GM19455 (cell line): ENCODE measurements around the gene SLC11A2.
"Not testable (repeated sequence)": the region's sequence is repeated elsewhere in the genome, so short reads cannot be mapped to it uniquely, and the experiment has no call there.

Experiments used
- ATAC-seq: cut with Tn5 transposase; IDR thresholded peaks from one replicate; pipeline ENCODE4 v1.9.1; 2021; ENCODE audit not compliant: unreplicated experiment

SLC11A2 gene

DNA sequence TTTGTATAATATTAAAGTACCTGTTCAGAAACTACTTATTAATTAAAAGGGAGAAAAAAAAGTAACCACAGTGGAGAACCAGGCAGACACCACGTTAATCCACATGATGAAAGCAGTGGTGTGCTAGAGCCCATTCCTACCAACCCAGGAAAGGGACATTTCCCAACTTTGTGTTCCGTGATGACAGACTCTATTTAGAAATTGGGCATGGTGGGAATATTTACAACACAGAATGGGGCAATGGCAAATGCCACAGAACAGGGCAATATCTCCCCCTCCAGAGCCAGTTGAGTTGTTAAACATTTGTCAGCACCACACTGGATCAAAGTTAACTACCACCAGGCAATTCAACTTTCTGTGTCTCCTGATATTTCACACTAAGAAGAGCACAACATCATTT is 75.1 kb downstream of the SLC11A2 start:
- ATAC-seq, result no peak

DNA sequence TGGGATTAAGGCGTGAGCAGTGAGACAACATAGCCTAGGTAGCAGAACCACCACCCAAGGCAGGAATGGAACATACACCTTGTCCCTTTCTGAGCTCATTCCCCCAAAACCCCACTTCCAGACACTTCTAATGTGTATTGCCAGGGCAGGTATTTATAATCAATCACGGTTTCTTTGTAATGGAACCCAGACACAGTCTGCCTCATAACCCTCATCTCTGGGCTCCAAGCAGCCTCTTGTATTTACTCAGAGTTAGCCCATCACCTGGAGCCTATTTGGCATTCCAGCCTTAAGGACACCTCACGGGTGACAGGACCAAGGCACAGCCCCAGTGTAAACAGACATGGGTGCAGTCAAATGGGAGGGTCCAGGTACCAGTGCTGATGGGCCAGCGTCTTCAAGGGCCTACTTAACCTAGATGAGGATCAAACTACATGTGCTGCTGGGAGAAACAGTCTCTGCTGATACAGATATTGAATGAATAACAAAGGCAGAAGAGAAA is 76.3 kb downstream of the SLC11A2 start:
- no peak for ATAC-seq

DNA sequence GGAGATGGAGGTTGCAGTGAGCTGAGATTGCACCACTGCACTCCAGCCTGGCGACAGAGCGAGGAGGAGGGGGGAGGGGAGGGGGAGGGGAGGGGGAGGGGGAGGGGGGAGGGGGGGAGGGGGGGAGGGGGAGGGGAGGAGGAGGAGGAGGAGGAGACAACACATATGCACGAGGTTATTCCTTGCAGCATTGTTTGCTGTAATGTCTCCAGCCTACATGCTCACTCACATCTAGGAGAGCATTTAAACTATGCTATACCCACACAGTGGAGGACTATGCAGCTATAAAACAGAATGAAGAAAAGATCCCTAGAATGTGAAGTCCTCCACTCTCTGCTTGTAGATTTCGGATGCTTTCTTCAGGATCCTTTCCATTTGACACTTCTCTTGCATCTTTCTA is 77.4 kb downstream of the SLC11A2 start:
- ATAC-seq, result no peak

DNA sequence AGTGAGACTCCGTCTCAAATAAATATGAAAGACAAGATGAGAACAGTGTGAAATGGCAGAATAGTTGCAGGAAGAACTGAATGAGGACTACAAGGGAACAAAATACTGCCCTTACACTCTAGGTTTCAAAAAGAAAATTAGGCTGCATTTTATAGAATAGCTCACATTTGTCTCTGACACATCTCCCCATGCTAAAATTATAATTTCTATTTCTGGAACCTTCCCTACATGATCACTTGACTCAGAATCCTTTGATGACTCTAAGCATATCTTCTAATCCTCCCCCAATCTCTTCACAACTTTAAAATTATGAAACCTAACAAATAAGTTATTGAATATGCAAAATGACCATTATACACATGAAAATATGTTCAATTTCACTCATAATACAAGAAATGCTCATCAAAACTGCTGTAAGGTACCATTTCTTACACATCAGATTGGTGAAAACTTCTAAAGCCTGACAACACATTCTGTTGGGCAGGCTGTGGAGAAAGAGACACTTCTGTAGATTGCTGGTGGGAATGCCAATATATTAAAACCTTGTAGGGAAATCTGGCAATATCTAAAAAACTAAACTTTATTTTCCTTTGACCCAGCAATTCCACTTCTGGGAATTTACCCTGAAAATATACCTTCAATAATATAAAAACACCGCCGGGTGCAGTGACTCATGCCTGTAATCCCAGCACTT is 78.1 kb downstream of the SLC11A2 start:
- ATAC-seq, result no peak

DNA sequence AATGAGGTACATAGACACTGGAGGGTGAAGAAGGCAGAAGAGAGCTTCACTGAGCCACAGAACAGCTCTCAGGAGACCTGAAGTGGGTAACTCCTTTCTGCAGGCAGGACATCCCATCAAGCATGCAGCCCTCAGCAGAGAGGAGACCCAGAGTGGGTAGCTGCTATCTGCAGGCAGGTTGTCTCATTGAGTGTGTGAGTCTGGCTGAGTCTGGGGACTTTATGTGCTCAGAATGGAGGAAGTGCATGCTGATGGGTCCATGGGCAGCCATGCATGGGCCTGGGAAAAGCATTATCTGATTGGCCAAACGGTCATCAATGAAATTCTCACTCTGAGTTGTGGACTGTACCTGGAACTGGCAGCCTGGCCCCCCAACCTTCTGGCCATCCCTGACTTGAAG is 88.5 kb downstream of the SLC11A2 start:
- no peak for ATAC-seq

DNA sequence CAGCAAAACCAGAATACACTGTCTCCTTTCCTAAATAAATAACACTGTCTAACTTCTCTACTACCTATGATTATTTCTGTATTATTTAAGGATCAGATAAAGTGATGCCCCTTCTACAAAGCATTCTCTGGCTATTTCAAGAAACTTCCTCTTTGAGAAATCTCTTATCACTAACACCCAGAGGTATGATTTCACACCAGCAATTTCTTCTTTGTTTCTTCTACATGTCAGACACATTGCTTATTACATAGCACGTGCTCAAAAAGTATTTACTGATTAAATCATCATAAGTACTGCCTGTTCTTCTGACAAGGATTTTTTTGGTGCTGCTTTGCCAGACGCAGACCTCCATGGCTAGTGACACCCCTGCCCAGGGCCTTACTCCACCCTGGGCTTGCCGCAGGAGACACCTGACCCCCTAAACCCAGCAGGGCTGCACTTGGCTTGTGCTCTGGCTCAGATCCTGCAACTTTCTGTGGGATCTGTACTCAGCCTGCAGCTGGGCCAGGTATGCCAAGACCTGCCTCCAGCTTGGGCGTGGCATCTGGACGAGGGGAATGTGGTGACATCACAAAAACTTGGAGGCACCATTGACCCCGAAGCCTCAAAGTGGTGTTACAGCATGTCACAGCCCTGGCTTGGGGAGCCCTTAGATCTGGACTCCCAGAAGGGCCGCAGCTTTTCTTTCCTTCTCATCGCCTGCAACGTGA is 89.2 kb downstream of the SLC11A2 start:
- ATAC-seq, result no peak

DNA sequence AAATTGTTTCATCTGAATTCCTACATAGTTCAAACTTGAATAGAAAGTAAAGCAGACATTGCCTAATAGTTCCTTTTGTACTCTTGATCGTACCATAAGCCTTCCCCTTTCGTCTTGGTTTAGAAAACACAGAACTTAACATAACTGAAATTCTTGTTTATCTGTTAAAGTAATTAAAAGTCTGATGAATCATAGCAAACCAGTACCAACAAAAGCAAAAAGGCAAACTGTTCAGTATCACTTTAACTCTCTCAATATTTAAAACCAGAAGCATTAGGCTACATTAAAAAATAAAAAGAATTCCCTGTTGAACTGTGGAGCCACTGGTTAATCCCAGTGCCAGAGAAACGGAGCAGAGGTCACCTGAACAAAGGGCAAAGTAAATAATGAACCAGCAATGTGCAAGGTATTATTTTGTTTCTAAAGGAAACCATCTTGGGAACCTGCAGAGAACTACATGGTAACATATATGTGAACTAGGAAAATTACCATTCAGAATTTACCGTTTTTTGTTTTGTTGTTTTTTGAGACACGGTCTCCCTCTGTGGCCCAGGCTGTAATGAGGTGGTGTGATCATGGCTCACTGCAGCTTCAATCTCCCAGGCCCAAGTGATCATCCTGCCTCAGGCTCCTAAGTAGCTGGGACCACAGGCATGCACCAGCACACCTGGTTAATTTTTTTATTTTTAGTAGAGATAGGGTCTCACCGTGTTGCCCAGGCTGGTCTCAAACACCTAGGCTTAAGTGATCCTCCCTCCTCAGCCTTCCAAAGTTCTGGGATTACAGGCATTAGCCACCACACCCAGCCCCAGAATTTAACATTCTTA is 91.0 kb downstream of the SLC11A2 start:
- no peak for ATAC-seq

DNA sequence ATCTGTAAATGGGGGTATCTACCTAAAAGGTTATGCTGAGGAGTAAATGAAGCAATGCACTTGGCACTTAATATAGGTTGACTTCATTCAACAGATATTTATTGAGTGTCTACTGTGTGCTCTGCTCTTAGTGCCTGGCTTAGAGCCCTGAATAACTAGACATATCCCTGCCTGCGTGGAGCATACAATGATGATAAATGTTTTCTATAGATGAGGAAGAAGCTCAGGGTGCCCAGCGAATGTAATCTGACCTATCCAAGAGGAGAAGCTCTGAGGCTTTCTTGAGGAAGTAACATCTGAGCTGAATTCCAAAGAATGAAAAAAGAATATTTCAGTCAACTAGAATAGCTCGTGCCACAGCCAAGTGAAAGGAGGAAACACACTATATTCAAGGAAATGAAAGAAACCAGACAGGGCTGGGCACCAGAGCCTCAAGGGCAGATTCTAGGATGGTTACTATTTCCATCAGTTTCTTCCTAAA is 91.8 kb downstream of the SLC11A2 start:
- ATAC-seq, result no peak

DNA sequence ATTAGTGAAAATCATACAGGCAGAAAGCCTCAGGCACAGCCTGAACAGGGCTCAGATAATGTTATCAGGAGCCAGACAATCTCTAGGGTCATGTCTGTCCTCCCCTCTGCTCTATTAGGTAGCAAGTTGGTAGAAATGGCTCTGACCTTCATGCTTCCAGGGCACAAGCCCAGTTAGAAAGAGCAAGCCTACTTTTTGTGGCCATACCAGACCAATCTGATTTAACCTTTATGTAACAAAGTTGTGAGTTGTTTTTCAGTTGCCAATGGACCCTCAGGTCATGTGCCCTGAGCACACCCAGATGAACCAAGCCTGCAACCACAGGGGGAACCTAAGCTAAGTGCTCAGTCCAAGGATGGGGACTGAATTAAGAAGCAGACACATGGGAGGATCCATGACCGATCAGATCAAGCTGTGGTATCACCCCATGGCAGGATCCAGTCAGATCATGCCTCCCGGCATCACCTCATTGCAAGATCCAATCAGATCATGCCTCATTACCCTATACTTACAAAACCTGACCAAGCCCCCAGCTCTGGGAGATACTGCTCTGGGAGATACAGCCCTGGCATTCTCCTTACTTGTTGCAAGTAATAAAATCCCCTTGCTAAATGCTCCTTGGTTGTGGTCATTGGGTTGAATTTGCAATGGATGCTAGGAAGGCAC is 92.6 kb downstream of the SLC11A2 start:
- no peak for ATAC-seq

DNA sequence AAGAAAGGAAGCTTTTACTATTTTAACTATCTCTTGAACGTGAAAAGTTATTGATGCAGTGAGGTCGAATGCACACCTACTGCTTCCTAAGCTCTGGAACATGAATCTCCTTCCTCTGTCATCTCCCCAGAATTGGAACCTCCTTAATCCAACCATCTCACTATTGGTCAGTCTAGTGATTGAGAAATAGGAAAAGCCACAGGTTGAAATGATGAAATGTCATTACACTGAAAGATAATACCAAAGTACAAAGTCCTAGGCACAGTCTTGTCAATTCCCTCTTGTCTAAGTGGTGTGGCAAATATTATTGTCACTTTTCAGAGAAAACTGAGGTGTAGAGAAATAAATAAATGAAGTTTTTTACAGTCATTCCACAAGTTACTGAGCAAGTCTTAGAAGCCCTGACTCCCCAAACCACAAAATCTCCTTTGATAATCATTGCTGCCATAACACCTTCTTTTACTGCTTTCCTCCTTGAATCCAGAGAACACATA is 93.3 kb downstream of the SLC11A2 start:
- no peak for ATAC-seq

DNA sequence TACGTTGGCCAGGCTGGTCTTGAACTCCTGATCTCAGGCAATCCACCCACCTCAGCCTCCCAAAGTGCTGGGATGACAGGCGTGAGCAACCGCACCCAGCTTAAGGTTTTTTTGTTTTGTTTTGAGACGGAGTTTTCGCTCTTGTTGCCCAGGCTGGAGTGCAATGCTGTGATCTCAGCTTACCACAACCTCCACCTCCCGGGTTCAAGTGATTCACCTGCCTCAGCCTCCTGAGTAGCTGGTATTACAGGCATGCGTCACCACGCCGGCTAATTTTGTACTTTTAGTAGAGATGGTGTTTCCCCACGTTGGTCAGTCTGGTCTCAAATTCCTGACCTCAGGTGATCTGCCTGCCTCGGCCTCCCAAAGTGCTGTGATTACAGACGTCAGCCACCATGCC is 95.7 kb downstream of the SLC11A2 start:
- ATAC-seq, result not testable (repeated sequence)

DNA sequence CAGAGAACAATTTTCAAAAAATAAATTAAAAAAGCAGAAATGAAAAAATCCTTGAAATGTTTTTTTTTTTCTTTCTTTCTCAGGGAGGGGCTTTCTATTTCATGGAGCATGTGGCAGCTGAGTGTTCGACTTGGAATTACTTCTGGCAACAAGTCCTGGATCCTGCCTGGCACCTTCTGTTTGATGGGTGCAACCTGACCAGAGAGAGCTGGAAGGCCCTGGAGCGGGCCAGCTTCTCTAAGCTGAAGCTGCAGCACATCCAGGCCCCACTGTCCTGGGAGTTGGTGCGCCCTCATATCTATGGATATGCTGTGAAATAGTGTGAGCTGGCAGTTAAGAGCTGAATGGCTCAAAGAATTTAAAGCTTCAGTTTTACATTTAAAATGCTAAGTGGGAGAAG is 96.4 kb downstream of the SLC11A2 start:
- no peak for ATAC-seq
